ENCODE data around the gene AMHR2.

The AMHR2 gene

DNA sequence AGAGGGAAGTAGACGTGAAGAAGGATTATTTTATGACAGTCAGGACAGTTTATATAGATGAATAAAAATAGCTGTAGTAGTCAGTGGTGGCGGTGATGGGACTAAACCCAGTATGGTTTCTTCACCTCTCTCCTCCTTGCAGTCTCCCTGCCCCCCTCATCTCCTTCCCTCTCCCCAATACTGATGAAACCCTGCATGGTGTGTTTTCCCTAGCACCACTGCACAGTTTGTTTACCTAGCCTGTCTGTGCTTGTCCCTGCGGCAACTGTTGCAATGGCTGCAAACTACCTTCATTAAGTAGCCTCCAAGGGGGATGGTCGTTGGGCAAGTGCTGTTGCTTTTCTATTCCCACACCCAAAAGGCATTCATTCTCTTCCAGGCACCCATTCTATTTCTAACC is 43.0 kb downstream of the AMHR2 start:
- H3K4me1 ChIP-seq (ENCODE audit: control insufficient read depth, insufficient read depth, low read length, unreplicated experiment), result peaks cover 5% of the 10 kb centered on the region
- no peaks in the 10 kb centered on the region for H3K27me3 ChIP-seq (ENCODE audit: insufficient read depth, low read length)
- peaks cover 69% of the 10 kb centered on the region for H3K79me2 ChIP-seq (ENCODE audit: control insufficient read depth, insufficient read depth, low read length, unreplicated experiment)
- peaks cover 74% of the 10 kb centered on the region for H3K36me3 ChIP-seq (ENCODE audit: insufficient read depth, low read length)
- H3K4me3 ChIP-seq (ENCODE audit: low read depth, low read length), result no peak overlapping the region
- no peak overlapping the region for H2AFZ ChIP-seq (ENCODE audit: low read length, unreplicated experiment)
- no peak overlapping the region for H3K27ac ChIP-seq (ENCODE audit: low read depth, low read length)

DNA sequence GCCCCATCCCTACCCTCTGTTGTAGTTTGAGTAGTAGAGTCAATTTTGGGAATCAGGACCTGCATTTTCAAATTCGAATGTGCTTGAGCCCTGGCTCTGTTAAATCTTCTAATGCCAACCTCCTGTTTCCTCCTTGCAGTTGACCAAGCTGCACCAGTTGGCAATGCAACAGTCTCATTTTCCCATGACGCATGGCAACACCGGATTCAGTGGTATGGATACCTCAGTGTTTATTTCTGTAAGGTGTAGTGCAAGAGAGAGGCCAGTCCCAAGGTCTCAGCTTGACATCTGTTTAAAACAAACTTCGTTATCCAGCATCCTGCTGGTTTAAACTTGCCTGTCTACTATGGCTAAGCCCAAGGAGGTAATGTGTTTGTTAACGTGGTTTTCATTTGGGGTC is 43.4 kb downstream of the AMHR2 start:
- Histone ChIP-seq H3K27me3 (ENCODE audit: insufficient read depth, low read length) (no peaks in the 10 kb centered on the region), H3K27ac (ENCODE audit: low read depth, low read length) (no peak overlapping the region), H3K79me2 (ENCODE audit: control insufficient read depth, insufficient read depth, low read length, unreplicated experiment) (peaks cover 69% of the 10 kb centered on the region), H3K4me1 (ENCODE audit: control insufficient read depth, insufficient read depth, low read length, unreplicated experiment) (peaks cover 7% of the 10 kb centered on the region), H3K4me3 (ENCODE audit: low read depth, low read length) (no peak overlapping the region), H2AFZ (ENCODE audit: low read length, unreplicated experiment) (no peak overlapping the region), H3K36me3 (ENCODE audit: insufficient read depth, low read length) (peaks cover 73% of the 10 kb centered on the region)

DNA sequence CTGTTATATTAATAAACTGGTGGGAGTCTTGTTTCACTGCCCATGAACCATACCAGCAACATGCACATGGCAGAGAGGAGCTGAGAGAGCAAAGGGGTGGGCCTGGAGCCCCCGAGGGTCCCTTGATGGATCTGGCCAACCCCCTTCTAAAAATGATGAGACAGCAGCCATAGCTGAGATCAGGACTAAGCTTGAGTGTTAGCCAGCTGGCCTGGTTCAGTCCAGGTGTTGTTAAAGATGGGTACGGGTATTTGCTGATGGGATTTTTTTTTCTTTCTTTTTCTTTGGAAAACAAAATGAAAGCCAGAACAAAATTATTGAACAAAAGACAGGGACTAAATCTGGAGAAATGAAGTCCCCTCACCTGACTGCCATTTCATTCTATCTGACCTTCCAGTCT is 44.2 kb downstream of the AMHR2 start:
- Histone ChIP-seq H2AFZ (ENCODE audit: low read length, unreplicated experiment) (no peak overlapping the region), H3K36me3 (ENCODE audit: insufficient read depth, low read length) (peaks cover 67% of the 10 kb centered on the region), H3K27ac (ENCODE audit: low read depth, low read length) (no peak overlapping the region), H3K4me3 (ENCODE audit: low read depth, low read length) (no peak overlapping the region), H3K79me2 (ENCODE audit: control insufficient read depth, insufficient read depth, low read length, unreplicated experiment) (peaks cover 69% of the 10 kb centered on the region), H3K27me3 (ENCODE audit: insufficient read depth, low read length) (no peaks in the 10 kb centered on the region), H3K4me1 (ENCODE audit: control insufficient read depth, insufficient read depth, low read length, unreplicated experiment) (peaks cover 12% of the 10 kb centered on the region)

DNA sequence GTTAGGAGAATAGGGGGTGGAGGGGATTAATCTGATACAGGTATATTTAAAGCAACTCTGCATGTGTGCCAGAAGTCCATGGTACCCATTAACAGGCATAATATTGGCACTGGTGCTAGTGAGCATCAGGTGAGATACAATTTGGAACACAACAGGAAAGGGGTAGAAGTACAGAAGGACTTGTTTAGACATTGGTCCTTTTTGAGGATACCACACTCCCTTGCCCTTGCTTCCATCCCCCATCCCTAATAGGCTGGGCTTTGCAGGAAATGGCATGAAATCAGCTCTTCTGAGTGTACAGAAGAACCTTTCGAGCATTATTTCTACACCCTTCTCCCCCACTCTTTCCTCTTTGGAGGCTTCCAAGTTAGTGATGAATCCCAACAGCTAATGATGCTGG is 44.6 kb downstream of the AMHR2 start:
- Histone ChIP-seq H3K27ac (ENCODE audit: low read depth, low read length) (no peak overlapping the region), H3K27me3 (ENCODE audit: insufficient read depth, low read length) (no peaks in the 10 kb centered on the region), H3K79me2 (ENCODE audit: control insufficient read depth, insufficient read depth, low read length, unreplicated experiment) (peaks cover 66% of the 10 kb centered on the region), H2AFZ (ENCODE audit: low read length, unreplicated experiment) (no peak overlapping the region), H3K4me1 (ENCODE audit: control insufficient read depth, insufficient read depth, low read length, unreplicated experiment) (peaks cover 9% of the 10 kb centered on the region), H3K36me3 (ENCODE audit: insufficient read depth, low read length) (peaks cover 63% of the 10 kb centered on the region), H3K4me3 (ENCODE audit: low read depth, low read length) (no peak overlapping the region)

DNA sequence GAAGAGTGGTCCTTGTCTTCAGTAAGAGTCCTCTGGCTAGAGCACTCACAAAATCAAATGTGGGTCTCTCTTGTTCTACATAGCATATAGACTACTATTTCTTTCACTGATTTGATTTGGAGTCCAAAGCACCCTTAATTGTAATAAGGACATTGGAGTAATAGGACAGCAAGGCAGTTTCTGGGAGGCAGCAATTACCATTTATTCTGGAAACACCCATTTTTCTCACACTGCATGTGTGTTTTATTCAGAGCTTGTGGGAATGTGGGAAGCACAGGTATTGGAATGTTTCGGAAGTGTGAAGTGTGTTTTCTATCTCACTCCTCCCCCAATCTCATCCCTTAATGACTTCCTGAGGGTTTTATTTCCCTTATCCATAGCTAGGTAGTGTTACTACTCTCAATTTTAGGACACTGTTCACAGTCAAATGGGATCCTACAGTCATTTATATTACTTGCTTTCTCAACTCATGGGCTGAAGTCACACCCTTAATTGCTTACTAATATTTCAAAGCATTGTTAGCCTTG is 48.5 kb downstream of the AMHR2 start:
- Histone ChIP-seq H2AFZ (ENCODE audit: low read length, unreplicated experiment) (no peak overlapping the region), H3K27me3 (ENCODE audit: insufficient read depth, low read length) (no peaks in the 10 kb centered on the region), H3K36me3 (ENCODE audit: insufficient read depth, low read length) (peaks cover 66% of the 10 kb centered on the region), H3K4me3 (ENCODE audit: low read depth, low read length) (no peak overlapping the region), H3K4me1 (ENCODE audit: control insufficient read depth, insufficient read depth, low read length, unreplicated experiment) (peaks cover 36% of the 10 kb centered on the region), H3K79me2 (ENCODE audit: control insufficient read depth, insufficient read depth, low read length, unreplicated experiment) (peaks cover 74% of the 10 kb centered on the region), H3K27ac (ENCODE audit: low read depth, low read length) (no peak overlapping the region)

DNA sequence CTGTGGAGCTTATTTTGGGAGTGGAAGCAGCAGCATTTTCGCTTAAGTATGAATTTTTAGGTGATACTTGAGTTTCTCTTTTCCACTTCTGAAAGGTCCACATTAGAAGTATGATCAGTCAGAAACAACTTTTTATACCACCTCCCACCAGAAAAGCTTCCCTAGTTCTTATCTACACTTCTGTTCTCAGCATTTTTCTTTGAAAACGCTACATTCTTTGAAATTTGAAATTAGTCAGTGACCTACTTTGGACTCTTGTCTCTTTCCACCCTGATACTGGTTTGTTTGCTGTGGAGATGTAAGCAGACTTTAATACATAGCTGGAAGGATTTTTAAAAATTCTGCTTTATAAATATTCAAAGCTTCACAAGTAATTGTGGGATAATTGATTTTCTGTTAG is 50.4 kb downstream of the AMHR2 start:
- Histone ChIP-seq H3K27ac (ENCODE audit: low read depth, low read length) (peak overlapping the region; percentile 3; the same call in 1 of the 2 replicates), H3K79me2 (ENCODE audit: control insufficient read depth, insufficient read depth, low read length, unreplicated experiment) (peaks cover 68% of the 10 kb centered on the region), H3K4me3 (ENCODE audit: low read depth, low read length) (no peak overlapping the region), H2AFZ (ENCODE audit: low read length, unreplicated experiment) (no peak overlapping the region), H3K36me3 (ENCODE audit: insufficient read depth, low read length) (peaks cover 59% of the 10 kb centered on the region), H3K4me1 (ENCODE audit: control insufficient read depth, insufficient read depth, low read length, unreplicated experiment) (peaks cover 49% of the 10 kb centered on the region), H3K27me3 (ENCODE audit: insufficient read depth, low read length) (no peaks in the 10 kb centered on the region)

DNA sequence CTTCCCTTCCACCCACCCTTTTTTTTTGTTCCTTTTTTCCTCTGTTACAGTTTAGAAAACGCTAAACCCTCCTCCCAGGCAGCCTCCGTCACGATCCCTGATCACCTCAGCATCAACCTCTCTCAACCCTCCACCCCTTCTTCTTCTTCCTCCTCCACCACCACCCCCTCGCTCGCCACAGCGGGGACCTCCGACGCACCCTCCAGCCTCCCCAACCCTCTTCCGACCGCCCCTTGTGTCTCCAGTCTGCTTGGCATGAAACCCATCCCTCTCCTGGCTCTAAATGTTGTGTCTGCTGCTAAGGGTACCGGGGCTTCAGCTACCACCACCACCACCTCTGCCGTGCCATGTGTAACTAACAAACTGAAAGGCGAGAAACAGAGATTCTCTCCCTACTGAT is 51.2 kb downstream of the AMHR2 start:
- Histone ChIP-seq H3K4me3 (ENCODE audit: low read depth, low read length) (no peak overlapping the region), H3K4me1 (ENCODE audit: control insufficient read depth, insufficient read depth, low read length, unreplicated experiment) (peaks cover 57% of the 10 kb centered on the region), H3K27me3 (ENCODE audit: insufficient read depth, low read length) (no peaks in the 10 kb centered on the region), H3K79me2 (ENCODE audit: control insufficient read depth, insufficient read depth, low read length, unreplicated experiment) (peaks cover 68% of the 10 kb centered on the region), H3K27ac (ENCODE audit: low read depth, low read length) (0 out of 2 replicates have a peak overlapping the region, but pooled peaks have one; percentile 3), H3K36me3 (ENCODE audit: insufficient read depth, low read length) (peaks cover 66% of the 10 kb centered on the region), H2AFZ (ENCODE audit: low read length, unreplicated experiment) (no peak overlapping the region)

DNA sequence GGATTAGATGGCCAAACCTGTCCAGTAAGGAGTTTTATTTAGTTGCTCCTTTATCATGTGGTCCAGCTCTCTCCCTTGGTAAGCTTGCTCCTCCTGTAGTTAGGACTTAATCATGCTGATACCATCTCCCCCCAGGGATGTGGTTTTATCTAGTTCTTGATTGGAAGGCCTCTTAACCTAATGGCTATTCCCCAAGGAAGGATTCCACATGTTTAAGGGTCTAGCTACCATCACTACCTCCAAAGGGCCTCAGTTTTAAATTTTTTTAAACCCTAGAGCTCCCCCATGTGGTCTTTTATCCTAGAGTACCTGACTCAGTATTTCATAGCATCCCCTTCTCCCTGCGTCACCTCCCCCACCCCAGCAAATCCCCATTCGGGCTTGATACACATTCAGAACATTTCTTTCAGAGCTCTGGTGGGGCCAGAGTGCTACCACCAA is 53.1 kb downstream of the AMHR2 start:
- Histone ChIP-seq H2AFZ (ENCODE audit: low read length, unreplicated experiment) (no peak overlapping the region), H3K79me2 (ENCODE audit: control insufficient read depth, insufficient read depth, low read length, unreplicated experiment) (peaks cover 56% of the 10 kb centered on the region), H3K36me3 (ENCODE audit: insufficient read depth, low read length) (peaks cover 69% of the 10 kb centered on the region), H3K4me3 (ENCODE audit: low read depth, low read length) (no peak overlapping the region), H3K27me3 (ENCODE audit: insufficient read depth, low read length) (no peaks in the 10 kb centered on the region), H3K27ac (ENCODE audit: low read depth, low read length) (peak overlapping the region; percentile 3; the same call in 1 of the 2 replicates), H3K4me1 (ENCODE audit: control insufficient read depth, insufficient read depth, low read length, unreplicated experiment) (peaks cover 76% of the 10 kb centered on the region)

DNA sequence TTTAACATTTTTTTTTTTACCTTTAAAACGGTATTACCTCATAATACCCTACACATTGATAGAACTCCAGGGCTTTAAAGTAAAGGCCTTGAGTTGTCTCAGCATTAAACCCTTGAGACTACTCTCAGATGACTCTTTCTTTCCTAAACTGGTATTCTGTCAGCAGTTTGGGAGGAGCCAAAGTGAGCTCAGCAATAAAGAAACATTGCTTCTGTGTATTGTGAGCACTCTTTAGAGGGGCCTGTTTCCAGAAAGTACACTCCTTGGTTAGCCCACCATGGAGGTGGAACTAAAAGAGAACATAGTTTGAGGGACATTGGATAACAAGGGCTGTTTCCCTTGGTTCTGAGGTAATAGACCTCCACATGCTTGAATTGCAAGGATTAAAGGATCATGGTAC is 55.2 kb downstream of the AMHR2 start:
- H3K27ac ChIP-seq (ENCODE audit: low read depth, low read length), result peak overlapping the region; percentile 63
- peaks cover 38% of the 10 kb centered on the region for H3K79me2 ChIP-seq (ENCODE audit: control insufficient read depth, insufficient read depth, low read length, unreplicated experiment)
- H3K36me3 ChIP-seq (ENCODE audit: insufficient read depth, low read length), result peaks cover 63% of the 10 kb centered on the region
- H3K4me1 ChIP-seq (ENCODE audit: control insufficient read depth, insufficient read depth, low read length, unreplicated experiment), result peaks cover 67% of the 10 kb centered on the region
- no peak overlapping the region for H2AFZ ChIP-seq (ENCODE audit: low read length, unreplicated experiment)
- H3K4me3 ChIP-seq (ENCODE audit: low read depth, low read length), result no peak overlapping the region
- no peaks in the 10 kb centered on the region for H3K27me3 ChIP-seq (ENCODE audit: insufficient read depth, low read length)

- peak overlapping the region; percentile 63 for H3K27ac ChIP-seq (ENCODE audit: low read depth, low read length)
Measured at GRCh38 chr12:53479331-53479730, 55.7 kb downstream of the AMHR2 start.

GRCh38 chr12:53480491-53481442 is 57.1 kb downstream of the AMHR2 start:
- H3K79me2 ChIP-seq (ENCODE audit: control insufficient read depth, insufficient read depth, low read length, unreplicated experiment), result peaks cover 21% of the 10 kb centered on the region
- peaks cover 53% of the 10 kb centered on the region for H3K4me1 ChIP-seq (ENCODE audit: control insufficient read depth, insufficient read depth, low read length, unreplicated experiment)
- no peaks in the 10 kb centered on the region for H3K27me3 ChIP-seq (ENCODE audit: insufficient read depth, low read length)
- no peak overlapping the region for H2AFZ ChIP-seq (ENCODE audit: low read length, unreplicated experiment)
- H3K27ac ChIP-seq (ENCODE audit: low read depth, low read length), result peak overlapping the region; percentile 63
- H3K4me3 ChIP-seq (ENCODE audit: low read depth, low read length), result no peak overlapping the region
- H3K36me3 ChIP-seq (ENCODE audit: insufficient read depth, low read length), result peaks cover 44% of the 10 kb centered on the region

More at GRCh38 chr12:53479331-53479730, 55.7 kb downstream of the AMHR2 start:
- Histone ChIP-seq H3K4me1 (ENCODE audit: control insufficient read depth, insufficient read depth, low read length, unreplicated experiment) (peaks cover 63% of the 10 kb centered on the region), H3K4me3 (ENCODE audit: low read depth, low read length) (no peak overlapping the region), H2AFZ (ENCODE audit: low read length, unreplicated experiment) (no peak overlapping the region), H3K79me2 (ENCODE audit: control insufficient read depth, insufficient read depth, low read length, unreplicated experiment) (peaks cover 33% of the 10 kb centered on the region), H3K36me3 (ENCODE audit: insufficient read depth, low read length) (peaks cover 58% of the 10 kb centered on the region), H3K27me3 (ENCODE audit: insufficient read depth, low read length) (no peaks in the 10 kb centered on the region)

Data from ACC112 (cell line).